Thymus (tissue), 11 donors: Measurements from ENCODE around the gene LNP1. TPM values are rescaled to one million over a fixed set of nuclear protein-coding genes. Genes with fewer than 3 reads are reported as not detected.
A peak's percentile ranks its signal among the peaks of the same experiment; 100 is the strongest.

Source experiments
- DNase-seq, 9 donors: peaks; one replicate each; pipeline ENCODE4 v3.0.0-alpha.2; 2013; ENCODE audit warnings: low spot score in 9 of 9, low read depth in 6 of 9, missing footprints in 1 of 9
- H3K27ac ChIP-seq, 2 donors: one replicate each; pipeline ENCODE4 v1.5.1; 2013; ENCODE audit warnings: control low read depth in 1 of 2, low read depth in 1 of 2, low read length in 1 of 2, mild to moderate bottlenecking in 1 of 2, moderate library complexity in 1 of 2
- H3K27me3 ChIP-seq, 2 donors: one replicate each; pipeline ENCODE4 v1.5.1; 2013; ENCODE audit warnings: low read length in 1 of 2; ENCODE audit not compliant: control insufficient read depth in 2 of 2, insufficient read depth in 1 of 2
- H3K36me3 ChIP-seq, 2 donors: one replicate each; pipeline ENCODE4 v1.5.1; 2013; ENCODE audit warnings: low read length in 1 of 2, mild to moderate bottlenecking in 1 of 2, moderate library complexity in 1 of 2; ENCODE audit not compliant: control insufficient read depth in 2 of 2, insufficient read depth in 2 of 2
- H3K4me1 ChIP-seq, 2 donors: one replicate each; pipeline ENCODE4 v1.5.1; 2013; ENCODE audit warnings: low read length in 2 of 2; ENCODE audit not compliant: control insufficient read depth in 2 of 2, insufficient read depth in 2 of 2
- H3K4me3 ChIP-seq, 2 donors: one replicate each; pipeline ENCODE4 v1.5.1; 2013; ENCODE audit warnings: low read length in 2 of 2, control low read depth in 1 of 2, mild to moderate bottlenecking in 1 of 2
- H3K9me3 ChIP-seq, 2 donors: one replicate each; pipeline ENCODE4 v1.5.1; 2013; ENCODE audit warnings: low read length in 1 of 2, mild to moderate bottlenecking in 1 of 2; ENCODE audit not compliant: control insufficient read depth in 2 of 2, insufficient read depth in 1 of 2
- WGBS: extraction: QIAGEN DNeasy Blood & Tissue Kit; methylation state at CpG from one replicate; pipeline ENCODE4 v1.1.7; 2013; 5-methylcytosine and 5-hydroxymethylcytosine counted together
- polyA plus RNA-seq: library from polyadenylated mRNA; stranded (reverse); fragments of 200-250 nt; gene quantifications from one replicate; pipeline ENCODE4 v1.2.3, GENCODE V29; 2013
- total RNA-seq: library from RNA; stranded (reverse); fragments of 120-200 nt; gene quantifications from one replicate; pipeline ENCODE4 v1.2.4, GENCODE V29; 2013
- donor health status: healthy.

Gene LNP1
- total and polyA plus RNA-seq, 2 donors = 1.6 to 1.7 TPM

DNA sequence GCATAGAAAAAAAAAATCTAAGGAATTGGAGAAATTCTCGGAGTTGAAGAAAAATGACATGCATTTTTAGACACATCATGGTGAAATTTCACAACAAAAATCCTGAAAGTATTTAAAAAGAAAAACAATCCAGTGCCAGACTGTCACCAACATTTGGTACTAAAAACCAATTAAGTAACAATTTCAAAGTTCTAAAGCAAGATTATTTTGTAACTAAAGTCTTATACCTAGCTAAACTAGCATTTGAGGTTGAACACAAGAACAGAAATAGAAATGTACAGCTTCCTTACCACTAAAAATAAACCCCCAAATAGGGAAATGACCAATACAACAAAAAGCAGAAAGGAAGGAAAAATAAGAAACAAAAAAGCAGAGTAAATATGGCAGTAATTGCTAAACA, 12.3 kb upstream of the LNP1 start:
- WGBS = 97% methylated on average over 1 of the region's 1 CpG
- H3K9me3 ChIP-seq = peaks cover 0 to 8% of the 10 kb centered on the region in 2 donors
- DNase-seq = no peak
- H3K27ac ChIP-seq = no peak overlapping the region
- H3K4me1 ChIP-seq = no peaks in the 10 kb centered on the region
- H3K36me3 ChIP-seq = peaks cover 10 to 19% of the 10 kb centered on the region in 2 donors
- H3K27me3 ChIP-seq = no peaks in the 10 kb centered on the region
- H3K4me3 ChIP-seq = no peak overlapping the region

DNA sequence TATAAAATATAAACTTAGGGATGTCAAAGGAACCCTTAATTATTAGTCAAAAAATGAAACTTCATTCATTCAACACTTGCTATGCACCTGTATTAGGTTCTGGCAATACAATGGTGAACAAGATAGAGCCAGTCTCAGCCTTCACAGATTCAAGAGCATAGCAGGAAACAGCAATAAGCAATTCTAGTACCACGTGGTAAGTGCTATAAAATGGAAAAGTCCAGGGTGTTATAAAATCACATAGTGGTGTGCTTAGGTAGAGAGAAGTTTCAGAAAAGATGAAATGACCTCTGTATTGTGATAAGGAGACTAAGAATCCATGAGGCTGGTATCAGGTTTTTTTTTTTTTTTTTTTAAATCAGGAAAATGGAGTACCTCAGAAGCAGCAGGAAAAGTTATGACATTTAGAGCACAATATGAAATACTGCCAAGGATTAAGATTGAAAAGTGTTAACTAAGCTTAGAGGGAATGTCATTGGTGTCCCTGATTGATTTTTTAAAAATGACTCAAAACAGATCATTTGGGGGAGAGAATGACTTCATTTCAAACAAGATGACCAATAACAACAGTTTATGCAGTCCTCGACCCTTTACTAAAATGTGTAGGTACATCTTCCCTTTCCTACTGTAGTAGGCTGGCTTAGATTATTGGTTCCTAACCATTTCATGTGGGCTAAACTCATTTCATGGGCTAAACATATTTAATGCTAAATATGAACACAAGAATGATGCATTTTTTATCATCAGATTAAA, 5.5 kb upstream of the LNP1 start:
- WGBS = 79% methylated on average over 2 of the region's 2 CpGs

DNA sequence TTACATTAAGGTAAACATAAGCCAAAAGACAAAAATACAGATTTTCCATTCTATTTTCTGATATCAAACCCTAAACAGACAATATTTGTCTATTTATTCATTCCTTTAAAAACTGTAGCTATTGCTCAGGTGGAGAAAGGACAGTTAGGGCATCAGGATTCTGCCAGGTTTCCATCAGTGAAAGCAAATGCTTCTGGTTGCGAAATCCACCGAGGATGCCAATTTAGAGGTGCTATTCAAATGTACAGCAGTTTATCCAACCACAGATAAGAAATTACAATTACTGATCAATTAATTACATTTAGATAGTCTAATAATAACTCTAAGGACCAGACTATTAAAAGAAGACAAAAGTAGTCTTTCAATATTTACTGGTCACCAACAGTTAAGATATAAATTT, 4.4 kb upstream of the LNP1 start:
- no peaks in the 10 kb centered on the region for H3K36me3 ChIP-seq
- no peaks in the 10 kb centered on the region for H3K27me3 ChIP-seq
- H3K4me3 ChIP-seq = no peak overlapping the region
- H3K9me3 ChIP-seq = no peaks in the 10 kb centered on the region
- WGBS = 96% methylated on average over 2 of the region's 2 CpGs
- H3K27ac ChIP-seq = no peak overlapping the region
- H3K4me1 ChIP-seq = peaks cover 9 to 10% of the 10 kb centered on the region in 2 donors
- no peak for DNase-seq

More for the DNA sequence above, 5.5 kb upstream of the LNP1 start:
- H3K27ac ChIP-seq = no peak overlapping the region
- no peaks in the 10 kb centered on the region for H3K9me3 ChIP-seq
- H3K4me1 ChIP-seq = peaks cover 9 to 10% of the 10 kb centered on the region in 2 donors
- DNase-seq = no peak
- peaks cover 0 to 2% of the 10 kb centered on the region in 2 donors for H3K36me3 ChIP-seq
- no peak overlapping the region for H3K4me3 ChIP-seq
- H3K27me3 ChIP-seq = no peaks in the 10 kb centered on the region

DNA sequence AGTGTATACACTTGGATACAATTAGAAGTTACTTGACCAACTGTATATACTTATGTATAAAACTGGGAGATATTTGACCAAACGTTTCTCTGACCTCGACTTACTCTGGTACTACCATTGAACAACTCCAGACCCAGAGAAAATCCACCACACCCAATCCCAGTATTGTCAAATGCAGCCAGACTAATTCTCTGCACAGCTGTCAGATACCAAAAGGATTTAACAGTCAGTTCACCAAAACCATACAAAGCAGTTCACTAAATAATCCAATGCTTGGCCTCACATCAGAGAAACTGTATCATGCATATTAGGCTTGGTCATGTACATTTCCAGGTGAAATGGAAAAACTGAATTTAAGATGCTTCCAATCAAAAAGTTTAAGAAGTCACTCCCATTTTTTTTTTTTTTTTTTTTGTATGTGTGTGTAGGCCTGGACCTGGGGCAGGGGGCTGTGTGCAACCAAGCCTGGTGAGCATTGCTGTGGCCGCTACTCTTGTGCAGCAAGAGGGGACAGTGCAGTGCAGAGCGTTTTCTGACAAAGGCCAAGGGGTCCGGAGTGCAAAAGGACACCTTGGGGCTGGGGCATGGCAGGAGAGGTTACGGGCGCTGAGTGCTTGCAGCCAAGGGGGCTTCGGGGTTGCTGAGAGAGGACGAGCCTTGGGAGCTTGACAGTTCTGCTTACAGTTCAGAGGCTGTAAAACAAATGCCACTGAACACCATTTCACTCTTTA, 1.8 kb upstream of the LNP1 start:
- no peaks in the 10 kb centered on the region for H3K27me3 ChIP-seq
- peaks cover 10 to 12% of the 10 kb centered on the region in 2 donors for H3K4me1 ChIP-seq
- no peaks in the 10 kb centered on the region for H3K36me3 ChIP-seq
- 77% methylated on average over 9 of the region's 9 CpGs for WGBS
- H3K27ac ChIP-seq = no peak overlapping the region
- peak overlapping the region; percentile 79 to 87 for H3K4me3 ChIP-seq
- DNase-seq = no peak
- no peaks in the 10 kb centered on the region for H3K9me3 ChIP-seq

DNA sequence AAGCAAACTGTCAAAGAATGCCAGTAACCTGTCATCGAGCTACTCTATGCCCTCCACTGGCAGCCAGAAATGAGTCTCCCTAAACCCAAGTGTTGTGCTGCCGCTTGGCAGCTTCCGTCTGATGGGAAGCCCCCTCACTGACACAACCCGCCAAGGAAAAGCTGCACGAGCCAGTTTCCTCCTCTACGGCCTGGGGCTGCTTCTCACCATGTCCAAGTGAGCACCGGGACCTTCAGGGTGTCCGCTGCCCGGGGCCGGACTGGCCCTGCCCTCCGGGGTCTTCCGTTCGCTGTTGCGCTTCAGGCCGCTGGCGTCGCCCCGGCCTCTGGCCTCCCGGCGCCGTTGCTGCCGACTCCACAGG, 940 bp upstream of the LNP1 start:
- no peaks in the 10 kb centered on the region for H3K36me3 ChIP-seq
- H3K27ac ChIP-seq = peak overlapping the region; percentile 92 to 96
- peak in 7 of 9 donors; percentile 17 to 68 (median 29) for DNase-seq
- peaks cover 10 to 12% of the 10 kb centered on the region in 2 donors for H3K4me1 ChIP-seq
- no peaks in the 10 kb centered on the region for H3K27me3 ChIP-seq
- no peaks in the 10 kb centered on the region for H3K9me3 ChIP-seq
- H3K4me3 ChIP-seq = peak overlapping the region; percentile 79 to 87
- WGBS = under 1% methylated on average over 22 of the region's 22 CpGs

DNA sequence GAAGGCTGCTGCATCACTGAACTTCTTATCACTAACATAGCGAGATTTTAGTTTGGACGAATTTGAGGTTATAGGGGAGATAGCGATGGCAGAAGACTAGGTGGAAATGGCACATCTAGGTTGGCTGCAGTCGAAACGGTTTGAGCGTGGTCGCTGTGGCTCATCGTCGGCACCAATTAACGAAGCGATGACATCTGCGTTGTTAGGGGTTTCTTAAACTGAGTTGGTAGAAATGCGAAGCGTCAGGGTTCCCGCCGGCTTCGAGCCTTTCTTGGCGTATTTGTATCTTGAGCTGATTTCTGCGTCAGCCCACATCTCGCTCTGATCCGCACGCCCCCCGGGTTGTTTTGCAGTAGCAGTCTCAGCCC, 319 bp downstream of the LNP1 start:
- DNase-seq = peak in 1 of 9 donors; percentile 45
- H3K36me3 ChIP-seq = no peaks in the 10 kb centered on the region
- H3K4me1 ChIP-seq = peaks cover 10 to 12% of the 10 kb centered on the region in 2 donors
- peak overlapping the region; percentile 79 to 87 for H3K4me3 ChIP-seq
- H3K27ac ChIP-seq = peak overlapping the region; percentile 93 to 96
- WGBS = under 1% methylated on average over 23 of the region's 23 CpGs
- no peaks in the 10 kb centered on the region for H3K27me3 ChIP-seq
- H3K9me3 ChIP-seq = no peaks in the 10 kb centered on the region

DNA sequence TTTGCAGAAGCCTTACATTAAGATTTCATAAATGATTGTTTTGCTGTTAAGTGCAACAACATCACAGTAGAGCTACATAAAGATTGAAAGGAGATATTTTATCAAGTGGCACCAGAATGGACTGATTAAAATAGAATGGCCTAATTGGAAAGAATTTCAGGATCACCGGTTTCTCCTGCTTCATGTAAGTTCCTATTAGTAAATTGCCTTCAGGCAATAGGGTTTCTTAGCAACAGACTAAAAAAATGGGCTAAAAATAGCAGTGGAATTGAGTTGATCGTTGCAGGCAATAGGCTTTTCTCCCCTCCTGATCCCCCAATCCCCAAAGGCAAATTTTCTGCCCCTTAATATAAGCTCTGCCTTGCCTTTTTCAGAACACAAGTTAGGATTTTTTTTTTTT, 917 bp downstream of the LNP1 start:
- H3K4me3 ChIP-seq = peak overlapping the region; percentile 79 to 87
- WGBS = 5% methylated on average over 2 of the region's 2 CpGs

DNA sequence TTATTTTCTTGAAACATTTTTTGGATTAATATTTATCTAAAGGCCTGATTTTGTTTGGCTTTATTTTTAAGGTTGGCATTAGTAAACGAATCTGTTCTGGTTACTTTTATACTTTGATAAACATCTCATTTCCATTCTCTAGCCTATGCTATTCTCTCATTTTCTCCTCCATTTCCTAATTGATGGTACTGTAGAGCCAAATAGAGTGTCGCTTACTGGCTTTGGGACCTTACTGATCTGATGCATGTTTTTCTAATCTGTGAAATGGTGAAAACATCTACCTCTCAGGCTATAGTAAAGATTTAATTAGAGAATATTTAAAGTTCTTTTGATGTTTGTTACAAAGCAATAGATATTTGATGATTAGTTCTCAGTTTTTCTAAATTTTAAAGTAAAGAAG, 1.6 kb downstream of the LNP1 start:
- 84% methylated on average over 2 of the region's 2 CpGs for WGBS
- Histone ChIP-seq H3K27me3 (no peaks in the 10 kb centered on the region), H3K36me3 (no peaks in the 10 kb centered on the region), H3K9me3 (no peaks in the 10 kb centered on the region), H3K4me3 (peak overlapping the region in 1 of 2 donors; percentile 79), H3K27ac (no peak overlapping the region), H3K4me1 (peaks cover 10 to 12% of the 10 kb centered on the region in 2 donors)
- peak in 1 of 9 donors; percentile 6 for DNase-seq

More for the DNA sequence above, 917 bp downstream of the LNP1 start:
- DNase-seq = peak in 1 of 9 donors; percentile 29
- Histone ChIP-seq H3K4me1 (peaks cover 10 to 12% of the 10 kb centered on the region in 2 donors), H3K36me3 (no peaks in the 10 kb centered on the region), H3K9me3 (no peaks in the 10 kb centered on the region), H3K27ac (peak overlapping the region in 1 of 2 donors; percentile 96), H3K27me3 (no peaks in the 10 kb centered on the region)
